Measurements from ENCODE around the gene DZANK1.
"Not testable (repeated sequence)": the region's sequence is repeated elsewhere in the genome, so short reads cannot be mapped to it uniquely, and the experiment has no call there.

The DZANK1 gene

DNA sequence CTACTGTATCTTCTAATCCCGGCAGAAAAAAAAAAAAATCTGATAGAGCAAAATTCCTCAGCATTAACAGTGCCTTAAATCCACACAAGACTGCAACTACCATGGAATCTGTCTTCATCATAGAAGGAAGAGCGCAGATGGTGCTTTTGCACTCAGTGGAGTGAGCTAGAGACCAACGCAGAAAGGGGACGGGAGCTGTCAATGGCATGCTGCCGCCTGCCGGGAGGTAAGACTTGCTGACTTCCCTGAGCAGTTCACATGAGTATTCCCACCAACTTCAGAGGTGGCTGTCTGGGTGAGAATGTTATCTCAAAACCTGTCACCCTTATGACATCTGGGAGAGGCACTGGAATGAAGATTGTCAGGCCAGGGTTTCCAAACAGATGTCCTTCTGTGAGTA is 35.6 kb downstream of the DZANK1 start:
- no peak for DNase-seq

DNA sequence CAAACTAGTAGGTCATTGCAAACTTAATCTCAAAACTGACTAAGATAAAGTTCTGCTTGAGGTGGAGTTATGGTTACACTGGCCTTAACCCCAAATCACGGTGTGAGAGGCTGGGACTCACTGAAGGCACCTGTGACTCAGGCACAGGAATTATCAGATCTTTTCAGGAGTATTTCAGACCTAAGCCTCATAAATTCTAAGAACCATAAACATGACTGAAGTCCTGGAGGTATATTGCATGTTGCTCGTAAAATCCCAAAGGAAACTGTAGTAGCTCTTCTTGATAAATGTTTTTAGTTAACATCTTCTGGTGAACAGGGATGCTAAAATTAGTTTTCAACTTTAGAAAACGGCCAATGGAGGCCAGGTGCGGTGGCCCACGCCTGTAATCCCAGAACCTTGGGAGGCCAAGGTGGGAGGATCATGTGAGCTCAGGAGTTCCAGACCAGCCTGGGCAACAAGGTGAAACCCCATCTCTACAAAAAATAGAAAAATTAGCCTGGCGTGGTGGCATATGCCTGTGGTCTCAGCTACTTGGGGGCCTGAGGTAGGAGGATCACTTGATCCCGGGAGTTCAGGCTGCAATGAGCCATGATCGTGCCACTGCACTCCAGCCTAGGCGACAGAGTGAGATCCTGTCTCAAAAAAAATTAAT is 36.5 kb downstream of the DZANK1 start:
- no peak for DNase-seq

DNA sequence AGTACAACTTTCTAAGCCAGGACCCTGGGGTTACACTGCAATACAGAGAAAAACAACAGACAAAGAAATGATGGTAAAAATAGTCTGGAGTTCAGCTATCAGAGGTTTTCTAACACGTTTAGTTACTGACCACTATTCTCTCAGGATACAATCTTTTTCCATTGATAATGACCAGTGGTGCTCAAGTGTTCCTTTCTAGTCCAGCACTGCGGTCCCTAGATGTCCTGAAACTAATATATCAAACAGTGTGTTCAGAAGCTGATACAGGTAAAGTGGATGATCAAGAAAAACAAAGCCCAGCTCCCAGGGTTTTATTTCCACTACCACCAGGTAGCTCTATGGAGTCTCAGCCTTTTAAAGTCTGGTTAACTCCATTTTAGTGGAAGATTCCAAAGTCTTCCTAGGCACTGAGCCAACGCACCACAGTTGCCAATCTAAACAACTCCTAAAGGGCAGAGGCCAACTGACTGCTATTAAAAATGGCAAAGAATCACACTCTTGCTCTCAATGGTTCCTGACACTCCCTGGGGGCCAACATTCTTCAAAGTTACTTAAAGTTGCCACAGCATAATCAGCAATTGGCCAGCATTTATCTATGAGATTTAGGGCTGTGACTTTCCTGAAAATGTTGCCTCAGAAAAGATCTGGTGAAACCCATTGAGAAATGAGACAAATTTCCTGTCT is 38.2 kb downstream of the DZANK1 start:
- DNase-seq, result no peak

DNA sequence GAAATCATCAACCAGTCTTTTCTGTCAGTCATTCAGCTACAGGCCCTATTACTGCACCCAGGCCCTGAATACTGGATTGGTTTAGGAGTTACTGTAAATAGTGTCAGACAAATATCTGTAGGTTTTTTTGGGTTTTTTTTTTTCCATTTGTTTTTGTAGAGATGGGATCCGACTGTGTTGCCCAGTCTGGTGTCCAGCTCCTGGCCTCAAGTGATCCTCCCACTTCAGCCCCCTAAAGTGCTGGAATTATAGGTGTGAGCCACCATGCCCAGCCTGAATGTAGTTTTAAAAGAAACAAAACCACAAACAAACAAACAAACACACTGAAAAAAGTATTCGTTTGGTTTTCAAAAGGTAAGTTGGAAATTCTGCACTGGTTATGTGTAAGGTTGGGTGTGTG is 39.6 kb downstream of the DZANK1 start:
- DNase-seq, result no peak

DNA sequence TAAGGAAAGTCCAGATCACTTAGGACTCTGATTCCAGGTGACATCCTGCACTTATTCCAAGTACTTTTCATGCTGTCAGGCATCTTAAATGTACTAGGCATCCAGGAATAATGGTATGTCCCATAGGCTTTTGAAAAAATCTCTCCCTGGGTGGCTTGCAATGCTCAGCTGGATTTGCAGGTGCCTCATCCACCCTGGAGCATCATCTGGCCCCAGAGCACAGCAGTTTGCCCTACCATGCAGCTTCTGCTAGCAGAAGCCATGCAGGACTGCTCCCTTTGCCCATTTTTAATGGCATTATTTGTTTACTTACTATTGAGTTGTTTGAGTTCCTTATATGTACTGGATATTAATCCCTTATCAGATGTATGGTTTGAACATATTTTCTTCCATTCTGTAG is 45.2 kb downstream of the DZANK1 start:
- DNase-seq, result no peak

DNA sequence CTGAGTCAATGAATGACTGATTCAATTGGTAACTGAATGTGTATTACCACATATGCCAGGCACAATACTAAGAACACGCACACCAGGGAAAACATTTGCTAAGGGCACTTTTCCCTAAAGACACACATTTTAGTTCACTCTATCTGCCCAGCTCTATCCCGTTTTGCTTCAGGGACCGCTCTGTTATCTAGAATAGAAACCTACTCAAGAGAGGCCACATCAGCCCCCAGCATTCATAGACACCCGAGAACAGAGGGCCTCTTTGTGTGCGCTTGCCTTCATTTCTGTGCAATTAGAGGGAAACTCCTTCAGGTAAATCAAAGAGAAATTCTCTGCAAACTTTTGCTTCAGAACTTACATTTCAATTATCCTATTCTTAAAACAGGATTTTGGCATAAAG is 50.3 kb downstream of the DZANK1 start:
- no peak for DNase-seq

DNA sequence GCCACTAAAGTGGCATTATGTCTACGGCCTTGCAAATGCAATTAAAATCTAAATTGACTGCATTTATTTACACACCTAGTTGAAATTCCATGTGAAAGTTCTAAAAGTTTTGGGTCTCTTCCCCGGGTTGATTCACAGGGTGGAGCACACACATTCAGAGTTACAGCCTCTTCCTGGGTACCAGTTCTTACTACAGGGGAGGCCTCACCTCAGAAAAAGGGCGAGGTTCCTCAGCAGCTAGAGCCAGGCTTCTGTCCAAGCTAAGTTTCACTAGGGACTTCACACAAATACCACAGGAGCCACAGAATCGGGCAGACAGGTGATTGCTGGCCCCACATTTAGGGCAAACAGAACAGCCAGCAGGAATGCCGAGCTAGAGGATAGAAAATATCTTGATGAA is 52.7 kb downstream of the DZANK1 start:
- no peak for DNase-seq

DNA sequence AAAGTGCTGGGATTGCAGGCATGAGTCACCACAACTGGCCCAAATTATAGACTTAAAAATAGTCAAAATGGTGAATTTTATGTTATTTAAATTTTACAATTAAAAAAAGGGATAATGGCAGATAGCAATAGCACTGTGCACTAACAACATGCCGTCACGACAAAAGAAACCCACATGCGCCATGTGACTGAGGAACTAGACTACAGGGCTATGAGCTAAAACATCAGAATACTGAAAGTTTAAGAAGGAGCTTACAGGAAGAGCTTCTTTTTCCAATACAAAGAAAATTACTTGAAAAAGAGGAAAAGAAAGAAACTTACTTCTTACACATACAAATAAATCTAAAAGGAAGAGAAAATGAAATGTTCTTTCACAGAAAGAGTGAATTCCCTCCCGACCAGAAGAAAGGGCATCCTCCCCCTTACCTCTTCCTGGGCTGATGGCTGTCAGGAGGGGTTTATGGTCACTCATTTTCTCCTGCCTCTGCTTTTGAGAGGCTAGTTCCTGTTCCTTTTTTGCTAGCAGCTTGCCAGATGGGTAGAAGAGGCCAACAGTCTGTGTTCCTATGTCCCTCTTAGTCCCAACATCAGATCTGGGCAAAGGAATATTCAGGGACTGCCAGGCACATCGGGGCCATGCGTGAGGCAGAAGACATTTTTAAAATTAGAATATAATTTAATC is 54.5 kb downstream of the DZANK1 start:
- DNase-seq, result peak; percentile 27 to 33

DNA sequence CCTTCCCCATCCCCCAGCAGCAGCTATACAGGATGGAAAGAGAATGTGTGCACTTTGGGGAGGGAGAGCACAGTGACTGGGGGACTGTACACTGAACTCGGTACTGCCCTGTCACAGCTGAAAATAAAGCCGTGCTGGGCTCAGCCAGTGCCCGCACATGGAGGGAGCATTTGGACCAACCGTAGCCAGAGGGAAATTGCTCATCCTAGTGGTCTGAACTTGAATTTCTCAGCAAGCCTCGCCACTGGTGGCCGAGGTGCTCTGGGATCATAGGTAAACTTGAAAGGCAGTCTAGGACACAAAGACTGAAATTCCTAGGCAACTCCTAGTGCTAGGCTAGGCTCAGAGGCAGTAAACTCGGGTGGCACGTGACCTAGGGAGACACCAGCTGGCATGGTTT is 61.0 kb downstream of the DZANK1 start:
- no peak for DNase-seq

DNA sequence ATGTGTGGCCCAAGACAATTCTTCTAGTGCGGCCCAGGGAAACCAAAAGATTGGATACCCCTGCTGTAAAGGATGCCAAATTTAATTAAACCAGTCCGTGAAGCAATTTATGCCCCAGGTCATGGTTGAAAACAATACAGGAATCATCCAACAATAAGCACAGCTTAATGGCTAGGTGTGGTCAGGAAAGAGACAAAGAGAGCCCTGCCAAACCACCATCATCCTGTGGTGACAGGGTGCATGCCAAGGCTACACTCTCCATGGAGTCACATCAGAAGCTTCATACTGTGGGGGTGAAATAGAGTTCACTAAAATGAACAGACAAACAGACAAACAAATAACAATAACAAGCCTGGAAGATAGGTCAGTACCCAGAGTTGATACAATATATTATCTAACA is 62.7 kb downstream of the DZANK1 start:
- no peak for DNase-seq

DNA sequence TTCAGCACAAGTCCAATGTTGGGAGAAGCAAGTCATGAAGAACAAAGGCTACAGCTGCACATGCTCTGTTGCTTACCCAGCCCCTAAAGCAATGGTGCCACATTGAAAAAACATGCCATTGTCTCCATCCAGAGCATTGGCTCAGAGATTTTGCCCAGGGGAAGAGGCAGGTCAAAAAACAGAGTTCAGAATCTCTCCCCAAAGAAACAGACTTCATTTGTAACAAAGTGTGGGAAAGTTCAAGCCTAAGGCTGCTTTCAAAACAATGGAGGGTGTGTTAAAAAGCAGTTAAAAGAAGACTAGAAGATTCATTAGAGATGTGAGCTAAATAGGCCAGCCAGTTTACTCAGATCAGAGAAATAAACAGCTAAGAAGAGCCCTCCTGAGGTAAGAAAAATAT is 63.6 kb downstream of the DZANK1 start:
- DNase-seq, result no peak

DNA sequence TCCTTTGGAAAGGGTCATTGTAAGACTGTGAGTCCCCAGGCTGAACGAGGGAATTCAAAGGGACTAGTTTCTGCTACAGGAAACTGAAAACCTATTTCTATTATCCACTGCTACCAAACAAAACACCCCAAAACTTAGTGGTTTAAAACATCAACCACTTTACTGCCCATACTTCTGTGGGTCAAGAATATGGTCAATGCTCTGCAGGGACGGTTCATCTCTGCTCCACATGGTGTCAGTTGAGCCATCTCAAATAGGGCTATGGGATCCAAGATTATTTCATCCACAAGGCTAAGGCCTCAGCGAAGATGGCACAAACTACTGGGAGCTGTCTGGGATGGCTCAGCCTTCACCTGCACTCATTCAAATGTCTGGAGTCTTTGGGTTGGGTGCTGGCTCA is 65.5 kb downstream of the DZANK1 start:
- no peak for DNase-seq

DNA sequence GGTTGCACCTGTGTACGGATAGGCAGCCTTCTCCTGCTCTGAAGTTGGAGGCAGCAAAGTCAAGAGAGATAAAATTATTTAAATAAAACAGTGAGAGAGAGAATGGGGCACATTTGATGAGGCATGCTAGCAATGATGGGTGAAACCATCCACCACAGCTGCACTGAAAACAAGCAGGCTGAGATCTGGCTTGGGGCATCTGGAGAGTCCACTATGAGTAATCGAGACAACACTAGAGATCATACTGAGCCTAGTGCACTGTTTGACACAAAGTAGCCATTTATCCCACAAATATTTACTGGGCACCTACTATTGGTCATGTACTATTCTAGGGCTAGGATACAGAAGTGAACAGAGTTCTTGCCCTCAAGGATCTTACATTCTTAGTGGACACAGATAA is 66.4 kb downstream of the DZANK1 start:
- DNase-seq, result no peak

DNA sequence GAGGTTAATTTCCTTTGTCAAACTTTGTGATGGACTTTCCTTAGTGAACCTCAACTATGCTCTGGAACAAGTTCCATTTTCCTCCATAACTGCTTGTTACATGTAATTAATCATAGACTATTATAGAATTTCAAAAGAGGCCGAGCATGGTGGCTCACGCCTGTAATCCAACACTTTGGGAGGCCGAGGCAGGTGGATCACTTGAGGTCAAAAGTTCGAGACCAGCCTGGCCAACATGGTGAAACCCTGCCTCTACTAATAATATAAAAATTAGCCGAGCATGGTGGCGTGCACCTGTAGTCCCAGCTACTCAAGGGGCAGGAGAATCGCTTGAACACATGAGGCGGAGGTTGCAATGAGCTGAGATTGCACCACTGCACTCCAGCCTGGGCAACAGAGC is 68.1 kb downstream of the DZANK1 start:
- not testable (repeated sequence) for DNase-seq

DNA sequence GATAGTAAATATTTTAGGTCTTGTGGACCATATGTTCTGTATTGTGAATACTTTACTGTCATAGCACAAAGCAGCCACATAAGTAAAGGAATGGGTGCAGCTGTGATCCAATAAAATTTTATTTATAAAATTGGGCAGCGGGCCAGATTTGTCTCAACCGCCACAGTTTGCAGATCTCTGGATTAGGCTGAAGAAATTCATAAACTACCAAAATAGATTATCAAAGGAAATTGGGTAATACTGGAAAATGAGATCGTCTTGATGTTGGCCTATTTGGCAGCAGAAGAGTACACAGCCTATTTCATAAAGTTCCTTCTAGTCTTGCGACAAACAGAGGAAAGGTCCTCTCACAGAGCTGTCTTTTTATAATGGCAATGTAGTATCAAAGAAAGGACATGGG is 69.8 kb downstream of the DZANK1 start:
- peak in 1 of 2 experiments; percentile 1 for DNase-seq

DNA sequence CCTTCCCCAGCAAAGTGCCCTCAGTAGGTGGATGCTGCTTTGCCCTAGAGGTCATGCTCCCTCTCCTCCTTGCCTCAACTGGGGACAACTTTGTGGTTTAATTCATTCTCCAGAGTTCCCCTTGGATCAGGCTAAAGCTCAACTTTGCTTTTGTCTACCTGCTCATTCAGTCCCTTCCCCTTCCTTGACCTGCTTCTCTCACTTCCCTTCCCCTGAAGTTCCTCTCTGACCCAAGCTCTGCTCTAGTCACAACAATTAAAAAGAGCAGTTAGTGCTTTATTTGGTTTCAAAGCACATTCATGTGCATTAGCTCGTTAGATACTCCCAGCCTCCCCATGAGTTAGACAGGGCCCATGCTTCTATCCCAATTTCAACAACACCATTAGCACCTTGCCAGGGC is 71.3 kb downstream of the DZANK1 start:
- no peak for DNase-seq

DNA sequence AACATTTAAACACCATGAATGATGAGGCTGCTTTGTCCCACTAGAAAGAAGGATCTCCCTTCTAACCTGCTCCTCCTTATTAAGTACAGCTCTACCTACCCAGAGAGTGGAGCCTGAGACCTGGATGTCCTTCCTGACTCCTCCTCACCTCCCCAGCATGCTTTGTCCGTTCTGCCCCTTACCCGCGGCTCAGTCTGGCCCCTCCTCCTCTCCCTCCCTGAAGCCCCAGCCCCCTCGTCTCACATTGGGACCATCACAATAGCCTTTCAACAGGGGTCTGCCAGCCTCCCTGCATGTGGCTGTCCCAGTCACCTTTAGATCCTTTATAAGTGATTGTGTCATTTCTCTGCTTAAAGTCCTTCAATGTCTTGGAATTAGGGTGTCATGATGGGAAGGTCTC is 72.5 kb downstream of the DZANK1 start:
- no peak for DNase-seq

DNA sequence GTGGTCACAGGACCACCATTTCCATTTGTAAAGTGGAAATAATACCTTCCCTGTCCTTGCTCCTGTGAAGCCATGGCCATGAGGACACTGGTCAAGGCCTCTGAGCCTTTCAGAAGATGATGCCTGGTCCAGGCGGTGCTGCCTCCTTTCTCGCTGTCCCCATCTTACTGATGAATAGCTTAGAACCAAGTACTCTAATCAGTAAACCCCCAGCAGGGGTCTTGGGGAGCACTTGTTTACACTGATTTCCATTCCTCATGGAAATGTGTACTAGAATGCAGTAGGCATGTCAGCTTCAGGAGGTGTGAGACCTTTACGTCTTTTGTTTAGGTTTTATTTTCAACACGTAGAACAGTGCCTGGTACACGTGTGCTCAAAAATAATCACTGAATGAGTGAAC is 75.1 kb downstream of the DZANK1 start:
- no peak for DNase-seq

DNA sequence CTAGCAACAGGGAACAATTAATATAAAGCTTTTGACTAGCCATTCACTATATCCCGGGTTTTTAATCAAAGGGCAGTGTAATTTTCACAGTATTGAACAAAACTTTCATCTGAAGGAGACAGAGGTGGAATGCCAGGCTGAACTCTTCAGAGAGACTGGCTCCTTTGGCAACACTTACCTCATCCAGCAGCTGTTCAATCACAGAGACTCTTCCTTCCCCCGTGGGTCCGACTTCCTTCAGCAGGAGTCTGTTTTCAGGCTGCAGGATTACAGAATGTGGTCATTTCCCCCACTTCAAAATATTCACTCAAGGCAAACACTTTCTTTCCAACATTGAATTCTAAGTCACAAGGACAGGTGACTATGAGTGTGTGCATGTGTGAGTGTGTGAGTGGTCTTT is 76.6 kb downstream of the DZANK1 start:
- no peak for DNase-seq

DNA sequence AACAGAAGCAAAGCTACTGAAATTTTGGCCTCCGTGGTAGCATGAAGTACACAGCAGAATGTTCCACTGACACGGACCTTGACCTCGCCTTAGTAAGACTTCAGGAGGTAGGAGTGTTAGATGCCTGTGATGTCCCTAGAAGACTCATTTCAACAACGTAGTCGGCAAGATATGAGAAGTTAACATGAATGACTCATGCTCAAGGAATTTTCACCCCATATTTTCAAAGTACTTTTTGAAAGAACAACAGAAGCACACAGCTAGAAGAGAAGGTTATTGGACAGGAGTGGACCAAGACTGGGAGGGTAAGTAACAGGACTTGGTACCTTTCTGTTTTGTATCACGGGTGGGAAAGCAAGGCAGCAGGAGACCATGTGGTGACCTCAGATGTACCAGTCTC is 78.0 kb downstream of the DZANK1 start:
- DNase-seq, result no peak

DNA sequence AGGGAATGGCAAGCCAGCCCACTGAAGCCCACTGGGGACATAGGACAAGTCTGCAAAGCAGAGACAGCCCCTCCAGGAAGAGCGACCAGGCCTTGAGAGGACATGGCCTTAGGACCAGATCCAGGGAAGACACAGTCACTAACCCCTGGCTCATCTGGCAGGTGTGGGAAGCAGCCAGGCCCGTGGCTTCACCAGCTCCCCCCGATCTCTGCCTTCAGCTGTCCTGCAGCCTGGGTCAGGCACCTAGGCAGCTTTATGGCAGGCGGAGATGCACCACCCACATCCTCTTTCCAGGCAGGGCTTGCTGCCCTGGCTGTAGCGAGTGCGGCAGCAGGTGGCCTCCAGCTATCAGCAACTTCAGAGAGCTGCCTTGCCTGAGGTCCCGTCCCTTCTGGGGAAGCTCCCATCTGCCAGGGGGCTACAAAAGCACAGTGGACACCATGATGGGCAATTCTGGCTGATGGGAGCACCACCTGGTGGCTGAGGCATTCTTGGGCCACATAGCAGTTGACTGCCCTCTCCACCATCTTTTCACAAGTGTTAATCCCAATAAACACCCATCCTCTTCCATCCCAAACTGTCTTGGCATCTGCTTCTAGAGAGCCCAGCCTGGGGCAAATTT is 85.8 kb downstream of the DZANK1 start:
- no peak for DNase-seq

DNA sequence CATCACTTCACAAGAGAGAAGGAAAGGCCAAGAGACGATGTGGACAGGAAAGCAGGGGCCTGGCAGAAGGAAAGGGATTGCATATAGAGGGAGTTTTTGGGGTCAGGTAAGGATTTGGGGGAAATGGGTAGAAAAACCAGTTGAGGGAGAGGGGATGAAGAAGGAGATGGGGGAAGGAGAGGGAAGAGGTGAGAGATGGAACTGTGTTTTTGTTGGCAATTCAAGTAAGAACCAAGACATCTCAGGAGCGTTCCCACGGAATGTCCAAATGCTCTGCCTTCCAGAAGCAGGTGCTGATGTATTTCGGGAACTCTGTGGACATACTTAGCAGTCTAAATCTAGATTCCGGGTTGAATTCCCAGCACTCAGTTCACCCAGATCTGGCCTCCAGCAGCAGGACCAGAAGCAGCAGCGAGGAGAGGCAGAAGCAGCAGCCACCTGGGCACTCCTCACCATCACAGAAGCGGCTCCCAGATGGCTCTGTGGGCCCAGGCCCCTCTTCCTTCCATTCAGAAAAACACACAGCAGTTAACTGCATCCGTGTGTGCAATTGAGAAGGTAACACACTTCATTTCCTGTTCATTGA is 88.8 kb downstream of the DZANK1 start:
- DNase-seq, result no peak

DNA sequence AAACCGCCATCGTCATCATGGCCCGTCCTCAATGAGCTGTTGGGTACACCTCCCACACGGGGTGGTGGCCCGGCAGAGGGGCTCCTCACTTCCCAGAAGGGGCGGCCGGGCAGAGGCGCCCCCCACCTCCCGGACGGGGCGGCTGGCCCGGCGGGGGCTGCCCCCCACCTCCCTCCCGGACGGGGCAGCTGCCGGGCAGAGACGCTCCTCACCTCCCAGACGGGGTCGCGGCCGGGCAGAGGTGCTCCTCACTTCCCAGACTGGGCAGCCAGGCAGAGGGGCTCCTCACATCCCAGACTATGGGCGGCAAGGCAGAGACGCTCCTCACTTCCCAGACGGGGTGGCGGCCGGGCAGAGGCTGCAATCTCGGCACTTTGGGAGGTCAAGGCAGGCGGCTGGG is 91.3 kb downstream of the DZANK1 start:
- DNase-seq, result not testable (repeated sequence)

DNA sequence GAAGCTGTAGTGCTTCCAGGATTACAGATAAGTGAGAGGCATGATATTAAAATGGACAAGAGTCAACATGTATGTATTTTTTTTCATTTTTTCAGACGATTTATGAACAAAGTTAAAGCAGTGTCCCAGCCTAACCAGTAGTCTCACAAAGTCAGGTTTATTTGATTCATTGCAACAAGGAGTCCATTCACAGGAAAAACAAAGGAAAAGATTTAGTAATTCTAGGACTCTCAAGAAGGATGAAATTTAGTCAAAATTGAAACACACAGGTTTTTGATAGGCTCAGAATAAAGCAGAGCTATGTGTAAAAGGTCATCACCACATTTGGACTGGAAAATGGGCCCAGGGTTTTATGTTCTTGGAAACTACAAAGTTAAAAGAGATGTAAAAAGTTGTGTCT is 94.5 kb downstream of the DZANK1 start:
- no peak for DNase-seq

Measured in Kasumi-1 (cell line).